ENCODE data around the gene NTM.

GRCh38 chr11:131331546-131331945 is 38.9 kb upstream of the NTM start:
- no peak for TF ChIP-seq CTCF (IDR thresholded peaks at IDR 0.05; ENCODE audit: extremely low read depth in 1 of 2, insufficient read depth in 1 of 2, low read depth in 1 of 2, low read length in 2 of 2)
- no peak for TF ChIP-seq POLR2AphosphoS5 (IDR thresholded peaks at IDR 0.05; ENCODE audit: insufficient read depth, low read depth, low read length)
- no peak for TF ChIP-seq POLR2A (IDR thresholded peaks at IDR 0.05; ENCODE audit: low read depth, low read length)

Measured in endothelial cell of umbilical vein (primary cell).